B cell (primary cell): ENCODE measurements around the gene NUP160. TPM values are rescaled to one million over a fixed set of nuclear protein-coding genes. Genes with fewer than 3 reads are reported as not detected.
"Not testable (repeated sequence)": the region's sequence is repeated elsewhere in the genome, so short reads cannot be mapped to it uniquely, and the experiment has no call there.

Experiments used
- ATAC-seq: fragments of 200-7000 bp; cut with Tn5 transposase; one replicate; pipeline ENCODE4 v1.10.0; 2021; ENCODE audit warnings: low read depth, mild to moderate bottlenecking, moderate number of reproducible peaks, moderate library complexity
- CTCF ChIA-PET: fragments of 350-600 bp; sonication (Branson Sonifier 250); formaldehyde crosslinking; loops from one replicate; lab custom pipeline; 2021; ENCODE audit warnings: antibody characterized with exemption, inconsistent platforms; lab: Charles Lee
- POLR2A ChIA-PET: fragments of 350-600 bp; sonication (Branson Sonifier 250); formaldehyde crosslinking; loops from one replicate; lab custom pipeline; 2021; ENCODE audit warnings: antibody characterized with exemption; lab: Charles Lee
- DNase-seq: peaks from one replicate; pipeline ENCODE4 v3.0.0; 2013
- H2AFZ ChIP-seq: 2 replicates; pipeline ENCODE4 v1.6.1; 2012; ENCODE audit warnings: mild to moderate bottlenecking, low read depth, low read length; ENCODE audit not compliant: insufficient read depth, poor library complexity, severe bottlenecking
- H3K27ac ChIP-seq, 2 donors: 1 replicate in 1 of 2; 2 replicates in 1 of 2; pipeline ENCODE4 v1.5.1; 2012 to 2013; ENCODE audit warnings: low read length in 2 of 2, mild to moderate bottlenecking in 2 of 2, moderate library complexity in 1 of 2
- H3K27me3 ChIP-seq, 4 experiments: fragments of 200-600 bp in 1 of 4; sonication (generic) in 1 of 4; replicated peaks in 1 of 4; 1 replicate in 2 of 4; 2 replicates in 2 of 4; pipeline versions ENCODE4 v1.6.1 to v1.7.0; 2013 to 2016; ENCODE audit warnings: low read length in 3 of 4, mild to moderate bottlenecking in 2 of 4, mixed read lengths in 1 of 4, moderate library complexity in 1 of 4; ENCODE audit not compliant: insufficient read depth in 4 of 4, control insufficient read depth in 3 of 4; ENCODE audit errors: control extremely low read depth in 1 of 4
- H3K36me3 ChIP-seq, 2 experiments: replicated peaks in 1 of 2; 1 replicate in 1 of 2; 2 replicates in 1 of 2; pipeline versions ENCODE4 v1.6.1 to v1.7.1; 2013; ENCODE audit warnings: low read length in 1 of 2; ENCODE audit not compliant: insufficient read depth in 2 of 2, control insufficient read depth in 1 of 2; ENCODE audit errors: control extremely low read depth in 1 of 2, extremely low read depth in 1 of 2
- H3K4me1 ChIP-seq, 2 donors: fragments of 200-600 bp in 1 of 2; sonication (generic) in 1 of 2; 1 replicate in 1 of 2; 2 replicates in 1 of 2; pipeline versions ENCODE4 v1.5.1 to v1.6.1; 2013 to 2017; ENCODE audit warnings: low read length in 2 of 2; ENCODE audit not compliant: control insufficient read depth in 2 of 2, insufficient read depth in 2 of 2
- H3K4me2 ChIP-seq: replicated peaks from 2 replicates; pipeline ENCODE3; 2012; ENCODE audit warnings: mild to moderate bottlenecking, low read depth, low read length; ENCODE audit not compliant: poor library complexity, severe bottlenecking
- H3K4me3 ChIP-seq, 5 experiments: fragments of 200-600 bp in 1 of 5; sonication (generic) in 1 of 5; 1 replicate in 3 of 5; 2 replicates in 2 of 5; pipeline versions ENCODE4 v1.5.1 to v1.7.0; 2011 to 2016; ENCODE audit warnings: low read length in 4 of 5, mild to moderate bottlenecking in 4 of 5, low read depth in 2 of 5, control low read depth in 1 of 5, moderate library complexity in 1 of 5; ENCODE audit not compliant: insufficient read depth in 1 of 5; ENCODE audit errors: control extremely low read depth in 1 of 5, extremely low read depth in 1 of 5
- H3K79me2 ChIP-seq: fragments of 200-600 bp; sonication (generic); one replicate; pipeline ENCODE4 v1.6.0; 2016; ENCODE audit warnings: low read length; ENCODE audit not compliant: control insufficient read depth, insufficient read depth
- H3K9ac ChIP-seq: fragments of 200-600 bp; sonication (generic); 2 replicates; pipeline ENCODE4 v1.6.1; 2017; ENCODE audit warnings: mild to moderate bottlenecking, low read length, moderate library complexity
- H3K9me3 ChIP-seq, 3 donors: one replicate each; pipeline versions ENCODE4 v1.6.1 to v1.7.1; 2013; ENCODE audit warnings: low read length in 2 of 3; ENCODE audit not compliant: control insufficient read depth in 2 of 3, insufficient read depth in 1 of 3; ENCODE audit errors: control extremely low read depth in 1 of 3
- H4K20me1 ChIP-seq: 2 replicates; pipeline ENCODE4 v1.6.0; 2012; ENCODE audit warnings: mild to moderate bottlenecking, low read length; ENCODE audit not compliant: insufficient read depth, control insufficient read depth, poor library complexity, severe bottlenecking
- H3K27ac Mint-ChIP-seq: one replicate; pipeline ENCODE4 v1.8.0; 2021; ENCODE audit warnings: mixed read lengths
- H3K27me3 Mint-ChIP-seq: one replicate; pipeline ENCODE4 v1.8.0; 2021; ENCODE audit warnings: mixed read lengths
- H3K4me1 Mint-ChIP-seq: one replicate; pipeline ENCODE4 v1.8.0; 2021; ENCODE audit warnings: mixed read lengths
- H3K4me3 Mint-ChIP-seq: one replicate; pipeline ENCODE4 v1.8.0; 2021; ENCODE audit warnings: mixed read lengths
- H3K9me3 Mint-ChIP-seq: one replicate; pipeline ENCODE4 v1.8.0; 2022; ENCODE audit warnings: mixed read lengths; ENCODE audit not compliant: insufficient read depth
- CTCF ChIP-seq: fragments of 200-600 bp; IDR thresholded peaks from one replicate; pipeline ENCODE4 v1.8.0; 2022; ENCODE audit warnings: antibody characterized with exemption, mild to moderate bottlenecking
- EZH2 ChIP-seq: IDR thresholded peaks from 2 replicates; pipeline ENCODE4 v1.6.1; 2012; ENCODE audit warnings: borderline replicate concordance, low read depth, mild to moderate bottlenecking, moderate library complexity, low read length; ENCODE audit not compliant: insufficient read depth, poor library complexity, severe bottlenecking
- WGBS: methylation state at CpG from one replicate; pipeline ENCODE4 v1.1.5; 2013; ENCODE audit warnings: missing lambda C conversion rate; ENCODE audit not compliant: insufficient coverage; 5-methylcytosine and 5-hydroxymethylcytosine counted together
- intact Hi-C: fragments of 100-400 bp; cut with micrococcal nuclease; formaldehyde crosslinking; loops from one replicate; pipeline ENCODE4 v1.10.0; 2022
- polyA plus RNA-seq: library from polyadenylated mRNA; depleted of rRNA; stranded (reverse); fragments of >200 nt; gene quantifications from 2 replicates; pipeline ENCODE4 v1.2.3, GENCODE V29; 2012
- total RNA-seq, 2 donors: library from RNA; stranded (reverse); fragments of 120-200 nt in 1 of 2; gene quantifications; 1 replicate in 1 of 2; 2 replicates in 1 of 2; pipeline versions ENCODE4 v1.2.3 to v1.2.4, GENCODE V29; 2013 to 2022

Gene NUP160
- total and polyA plus RNA-seq, 2 donors (not counting 1 experiment from before 2014, with no cell fraction given): 26.3 to 74.3 TPM

GRCh38 chr11:47837929-47838328 is 10.2 kb downstream of the NUP160 start:
- no peak overlapping the region for H3K4me2 ChIP-seq
- H3K9me3 ChIP-seq: no peaks in the 10 kb centered on the region
- POLR2A ChIA-PET: no interaction called here
- Mint-ChIP-seq H3K27ac (peak overlapping the region; percentile 51), H3K9me3 (no peaks in the 10 kb centered on the region), H3K4me1 (no peaks in the 10 kb centered on the region), H3K27me3 (no peaks in the 10 kb centered on the region), H3K4me3 (no peak overlapping the region)
- peak overlapping the region in 1 of 2 donors; percentile 12 for H3K27ac ChIP-seq
- intact Hi-C loops: no loop called here
- no peak overlapping the region for H3K4me3 ChIP-seq
- peaks cover 19% of the 10 kb centered on the region for H4K20me1 ChIP-seq
- no peak for ATAC-seq
- no peak overlapping the region for H2AFZ ChIP-seq
- H3K9ac ChIP-seq: no peak overlapping the region
- no peak for TF ChIP-seq EZH2
- TF ChIP-seq CTCF: no peak
- H3K4me1 ChIP-seq: no peaks in the 10 kb centered on the region
- H3K79me2 ChIP-seq: peaks cover 68% of the 10 kb centered on the region
- peaks cover 3 to 89% of the 10 kb centered on the region in 2 experiments for H3K36me3 ChIP-seq
- H3K27me3 ChIP-seq: no peaks in the 10 kb centered on the region
- DNase-seq: no peak
- CTCF ChIA-PET: no interaction called here

GRCh38 chr11:47837292-47837691 is 10.9 kb downstream of the NUP160 start:
- Mint-ChIP-seq H3K4me3 (no peak overlapping the region), H3K4me1 (no peaks in the 10 kb centered on the region), H3K27ac (no peak overlapping the region), H3K27me3 (no peaks in the 10 kb centered on the region), H3K9me3 (no peaks in the 10 kb centered on the region)
- no peaks in the 10 kb centered on the region for H3K27me3 ChIP-seq
- H3K9me3 ChIP-seq: no peaks in the 10 kb centered on the region
- 100% methylated on average over 5 of the region's 6 CpGs for WGBS
- no peak overlapping the region for H3K27ac ChIP-seq
- ChIA-PET POLR2A (no interaction called here), CTCF (no interaction called here)
- H3K79me2 ChIP-seq: peaks cover 68% of the 10 kb centered on the region
- intact Hi-C loops: no loop called here
- peaks cover 3 to 89% of the 10 kb centered on the region in 2 experiments for H3K36me3 ChIP-seq
- no peak overlapping the region for H3K9ac ChIP-seq
- peaks cover 17% of the 10 kb centered on the region for H4K20me1 ChIP-seq
- ATAC-seq: no peak
- H3K4me3 ChIP-seq: no peak overlapping the region
- H3K4me2 ChIP-seq: no peak overlapping the region
- H3K4me1 ChIP-seq: no peaks in the 10 kb centered on the region
- H2AFZ ChIP-seq: no peak overlapping the region
- no peak for DNase-seq
- no peak for TF ChIP-seq CTCF
- TF ChIP-seq EZH2: no peak

- WGBS: no CpG with 5 or more reads among the region's 1 CpG
- H3K4me1 ChIP-seq, H3K4me3 ChIP-seq, H3K27me3 Mint-ChIP-seq, CTCF ChIA-PET, H3K27ac Mint-ChIP-seq, H3K4me3 Mint-ChIP-seq, H3K4me2 ChIP-seq, H3K9me3 Mint-ChIP-seq, H3K9me3 ChIP-seq, POLR2A ChIA-PET, intact Hi-C loops, H3K27me3 ChIP-seq, ATAC-seq, DNase-seq, H2AFZ ChIP-seq, H3K9ac ChIP-seq: not testable (repeated sequence)
- H3K27ac ChIP-seq: peak overlapping the region in 1 of 2 donors; percentile 16
- peaks cover 34% of the 10 kb centered on the region for H3K4me1 Mint-ChIP-seq
- H3K36me3 ChIP-seq: peaks cover 5 to 55% of the 10 kb centered on the region in 2 experiments
- peaks cover 54% of the 10 kb centered on the region for H4K20me1 ChIP-seq
- H3K79me2 ChIP-seq: peaks cover 99% of the 10 kb centered on the region
Measured at GRCh38 chr11:47830013-47830412, 18.1 kb downstream of the NUP160 start.
